Measurements from ENCODE around the gene SOS1.

The SOS1 gene

DNA sequence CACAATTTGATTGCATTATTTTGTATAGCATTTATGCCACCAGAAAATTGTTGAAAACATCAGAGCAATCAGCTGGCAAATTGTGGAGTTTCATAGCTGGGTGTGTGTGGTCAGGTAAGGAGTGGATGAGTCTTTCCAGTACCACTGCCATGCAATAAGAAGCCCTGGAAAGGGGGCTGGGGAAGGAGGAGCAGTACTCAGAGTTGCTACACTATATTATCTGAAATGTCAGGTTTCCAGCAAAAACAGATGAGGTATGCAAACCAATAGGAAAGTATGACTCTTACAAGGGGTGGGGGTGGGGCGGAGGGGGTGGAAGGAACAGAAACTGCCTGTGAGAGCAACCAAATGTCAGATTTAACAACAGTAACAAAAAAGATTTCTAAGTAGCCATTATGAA is 112.2 kb downstream of the SOS1 start:
- TF ChIP-seq POLR2AphosphoS5 (IDR thresholded peaks at IDR 0.05; ENCODE audit: low read depth, low read length) (no peak), TAF1 (IDR thresholded peaks at IDR 0.05; ENCODE audit: borderline replicate concordance, insufficient read depth, low read length) (no peak), FOXP2 (optimal IDR thresholded peaks at IDR 0.05; ENCODE audit: borderline replicate concordance, extremely low read depth, extremely low read length, insufficient read depth) (no peak), SIN3A (IDR thresholded peaks at IDR 0.05; ENCODE audit: borderline replicate concordance, insufficient read depth, low read length) (no peak)
- TF ChIP-seq, protein P1, sequence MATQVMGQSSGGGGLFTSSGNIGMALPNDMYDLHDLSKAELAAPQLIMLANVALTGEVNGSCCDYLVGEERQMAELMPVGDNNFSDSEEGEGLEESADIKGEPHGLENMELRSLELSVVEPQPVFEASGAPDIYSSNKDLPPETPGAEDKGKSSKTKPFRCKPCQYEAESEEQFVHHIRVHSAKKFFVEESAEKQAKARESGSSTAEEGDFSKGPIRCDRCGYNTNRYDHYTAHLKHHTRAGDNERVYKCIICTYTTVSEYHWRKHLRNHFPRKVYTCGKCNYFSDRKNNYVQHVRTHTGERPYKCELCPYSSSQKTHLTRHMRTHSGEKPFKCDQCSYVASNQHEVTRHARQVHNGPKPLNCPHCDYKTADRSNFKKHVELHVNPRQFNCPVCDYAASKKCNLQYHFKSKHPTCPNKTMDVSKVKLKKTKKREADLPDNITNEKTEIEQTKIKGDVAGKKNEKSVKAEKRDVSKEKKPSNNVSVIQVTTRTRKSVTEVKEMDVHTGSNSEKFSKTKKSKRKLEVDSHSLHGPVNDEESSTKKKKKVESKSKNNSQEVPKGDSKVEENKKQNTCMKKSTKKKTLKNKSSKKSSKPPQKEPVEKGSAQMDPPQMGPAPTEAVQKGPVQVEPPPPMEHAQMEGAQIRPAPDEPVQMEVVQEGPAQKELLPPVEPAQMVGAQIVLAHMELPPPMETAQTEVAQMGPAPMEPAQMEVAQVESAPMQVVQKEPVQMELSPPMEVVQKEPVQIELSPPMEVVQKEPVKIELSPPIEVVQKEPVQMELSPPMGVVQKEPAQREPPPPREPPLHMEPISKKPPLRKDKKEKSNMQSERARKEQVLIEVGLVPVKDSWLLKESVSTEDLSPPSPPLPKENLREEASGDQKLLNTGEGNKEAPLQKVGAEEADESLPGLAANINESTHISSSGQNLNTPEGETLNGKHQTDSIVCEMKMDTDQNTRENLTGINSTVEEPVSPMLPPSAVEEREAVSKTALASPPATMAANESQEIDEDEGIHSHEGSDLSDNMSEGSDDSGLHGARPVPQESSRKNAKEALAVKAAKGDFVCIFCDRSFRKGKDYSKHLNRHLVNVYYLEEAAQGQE (IDR thresholded peaks at IDR 0.05; ENCODE audit: insufficient read depth in 1 of 2, low read depth in 2 of 2, low read length in 2 of 2) = no peak

- no peak for TF ChIP-seq POLR2AphosphoS5 (IDR thresholded peaks at IDR 0.05; ENCODE audit: low read depth, low read length)
Measured at GRCh38 chr2:39007875-39008504, 112.9 kb downstream of the SOS1 start.

DNA sequence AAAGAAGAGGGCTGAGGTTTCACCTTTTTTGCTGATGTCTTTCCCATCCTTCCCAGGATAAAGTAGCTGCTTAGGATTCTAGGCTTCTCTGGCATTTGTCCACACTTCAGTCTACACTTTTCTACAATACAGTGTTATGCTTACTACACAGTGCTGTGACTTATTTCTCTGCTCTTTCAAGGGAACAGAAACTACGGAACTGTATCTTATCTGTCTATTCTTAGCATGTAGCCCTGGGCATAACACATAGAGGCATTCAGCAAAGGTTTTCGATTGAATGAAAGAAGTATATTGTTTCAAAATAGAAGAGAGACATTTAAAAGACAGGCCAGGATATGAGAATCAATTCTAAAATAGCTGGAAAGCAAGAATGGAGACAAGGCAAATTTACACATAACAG is 120.3 kb downstream of the SOS1 start:
- TF ChIP-seq POLR2AphosphoS5 (IDR thresholded peaks at IDR 0.05; ENCODE audit: low read depth, low read length) = no peak
- no peak for TF ChIP-seq TAF1 (IDR thresholded peaks at IDR 0.05; ENCODE audit: borderline replicate concordance, insufficient read depth, low read length)
- no peak for TF ChIP-seq FOXP2 (optimal IDR thresholded peaks at IDR 0.05; ENCODE audit: borderline replicate concordance, extremely low read depth, extremely low read length, insufficient read depth)
- no peak for TF ChIP-seq SIN3A (IDR thresholded peaks at IDR 0.05; ENCODE audit: borderline replicate concordance, insufficient read depth, low read length)
- TF ChIP-seq, protein P1 (IDR thresholded peaks at IDR 0.05; ENCODE audit: insufficient read depth in 1 of 2, low read depth in 2 of 2, low read length in 2 of 2) = no peak

GRCh38 chr2:38997781-38998180 is 123.1 kb downstream of the SOS1 start:
- TF ChIP-seq TAF1 (IDR thresholded peaks at IDR 0.05; ENCODE audit: borderline replicate concordance, insufficient read depth, low read length) = no peak
- no peak for TF ChIP-seq SIN3A (IDR thresholded peaks at IDR 0.05; ENCODE audit: borderline replicate concordance, insufficient read depth, low read length)
- TF ChIP-seq, protein P1 (IDR thresholded peaks at IDR 0.05; ENCODE audit: insufficient read depth in 1 of 2, low read depth in 2 of 2, low read length in 2 of 2) = no peak
- TF ChIP-seq FOXP2 (optimal IDR thresholded peaks at IDR 0.05; ENCODE audit: borderline replicate concordance, extremely low read depth, extremely low read length, insufficient read depth) = no peak
- no peak for TF ChIP-seq POLR2AphosphoS5 (IDR thresholded peaks at IDR 0.05; ENCODE audit: low read depth, low read length)

DNA sequence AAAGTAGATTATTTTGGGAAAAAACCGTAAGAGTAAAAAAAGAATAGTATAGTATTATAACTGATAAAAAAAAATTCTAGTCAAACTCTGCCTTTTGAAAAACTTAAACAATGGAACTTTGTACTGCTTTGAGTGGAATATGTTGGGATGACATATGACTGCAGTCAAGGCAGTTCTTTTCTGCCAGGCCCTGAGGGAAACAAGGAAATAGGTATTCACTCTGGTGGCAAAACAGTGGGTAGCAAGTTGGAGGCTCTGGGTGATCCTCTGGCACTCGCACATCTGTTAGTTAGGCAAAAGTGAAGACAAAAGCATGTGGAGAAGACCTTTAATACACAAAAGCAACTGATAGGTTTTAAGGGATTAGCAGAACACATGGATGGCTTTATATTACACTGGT is 129.0 kb downstream of the SOS1 start:
- TF ChIP-seq POLR2AphosphoS5 (IDR thresholded peaks at IDR 0.05; ENCODE audit: low read depth, low read length) (no peak), SIN3A (IDR thresholded peaks at IDR 0.05; ENCODE audit: borderline replicate concordance, insufficient read depth, low read length) (no peak), FOXP2 (optimal IDR thresholded peaks at IDR 0.05; ENCODE audit: borderline replicate concordance, extremely low read depth, extremely low read length, insufficient read depth) (no peak), TAF1 (IDR thresholded peaks at IDR 0.05; ENCODE audit: borderline replicate concordance, insufficient read depth, low read length) (no peak)
- TF ChIP-seq, protein P1 (IDR thresholded peaks at IDR 0.05; ENCODE audit: insufficient read depth in 1 of 2, low read depth in 2 of 2, low read length in 2 of 2) = no peak
